Mucosa of stomach (tissue), 1 donor: Measurements from ENCODE around the gene SF3B2.
A peak's percentile ranks its signal among the peaks of the same experiment; 100 is the strongest.
"Not testable (repeated sequence)": the region's sequence is repeated elsewhere in the genome, so short reads cannot be mapped to it uniquely, and the experiment has no call there.

Source experiments
- H3K27me3 ChIP-seq: one replicate; pipeline ENCODE4 v1.7.0; 2013; ENCODE audit warnings: mild to moderate bottlenecking, low read length; ENCODE audit not compliant: control insufficient read depth, insufficient read depth
- H3K36me3 ChIP-seq: one replicate; pipeline ENCODE4 v1.7.0; 2013; ENCODE audit warnings: low read length; ENCODE audit not compliant: control insufficient read depth, insufficient read depth
- H3K4me1 ChIP-seq: one replicate; pipeline ENCODE4 v1.7.0; 2013; ENCODE audit warnings: mild to moderate bottlenecking, low read length; ENCODE audit not compliant: control insufficient read depth, insufficient read depth
- H3K4me3 ChIP-seq: one replicate; pipeline ENCODE4 v1.7.0; 2013; ENCODE audit warnings: low read length
- H3K9ac ChIP-seq: one replicate; pipeline ENCODE4 v1.7.0; 2013; ENCODE audit warnings: mild to moderate bottlenecking, low read length, moderate library complexity
- H3K9me3 ChIP-seq: one replicate; pipeline ENCODE4 v1.7.0; 2013; ENCODE audit warnings: mild to moderate bottlenecking, low read length, moderate library complexity; ENCODE audit not compliant: control insufficient read depth
- donor health status: Pancreatic carcinoma.

SF3B2 gene

DNA sequence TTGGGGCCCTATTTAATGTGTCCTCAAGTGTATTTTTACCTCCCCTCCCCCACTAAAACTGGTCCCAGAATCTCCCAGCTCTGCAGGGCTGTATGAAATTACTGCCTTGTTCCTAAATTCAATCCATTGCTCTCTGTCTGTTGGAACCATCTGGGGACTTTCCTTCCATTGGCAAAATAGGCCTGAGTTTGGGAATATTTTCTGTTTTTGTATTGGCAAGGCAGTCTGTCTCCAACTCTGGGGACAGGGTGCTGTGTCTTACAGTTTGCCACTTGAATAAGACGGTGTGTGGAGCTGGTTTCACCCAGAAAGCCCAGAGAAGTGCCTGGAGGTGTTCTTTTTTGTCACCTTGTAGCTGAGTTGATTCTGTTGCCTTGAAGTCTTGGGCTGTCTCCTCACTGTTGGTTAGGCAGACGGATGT is 19.2 kb downstream of the SF3B2 start:
- Histone ChIP-seq H3K36me3 (peaks cover 12% of the 10 kb centered on the region), H3K27me3 (no peaks in the 10 kb centered on the region), H3K9ac (peak overlapping the region; percentile 53), H3K4me3 (no peak overlapping the region), H3K9me3 (no peaks in the 10 kb centered on the region), H3K4me1 (peaks cover 27% of the 10 kb centered on the region)

DNA sequence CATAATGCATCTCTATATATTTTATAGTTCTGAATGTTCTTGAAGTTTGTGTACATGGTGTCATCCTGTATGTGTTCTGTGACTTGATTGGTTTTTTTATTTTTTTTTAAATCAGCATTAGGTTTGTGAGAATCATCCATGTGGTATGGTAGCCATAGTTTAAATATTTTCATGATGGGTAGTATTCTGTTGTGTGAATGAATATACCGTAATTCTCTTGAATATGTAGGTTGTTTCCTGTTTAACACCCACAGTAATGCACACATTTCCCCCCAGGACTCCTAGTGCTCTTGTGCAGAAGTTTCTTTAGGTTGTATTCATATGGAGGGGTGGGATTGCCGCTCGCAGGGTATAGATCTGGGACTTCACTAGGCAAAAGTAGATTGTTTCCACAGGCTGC is 19.9 kb downstream of the SF3B2 start:
- no peak overlapping the region for H3K4me3 ChIP-seq

DNA sequence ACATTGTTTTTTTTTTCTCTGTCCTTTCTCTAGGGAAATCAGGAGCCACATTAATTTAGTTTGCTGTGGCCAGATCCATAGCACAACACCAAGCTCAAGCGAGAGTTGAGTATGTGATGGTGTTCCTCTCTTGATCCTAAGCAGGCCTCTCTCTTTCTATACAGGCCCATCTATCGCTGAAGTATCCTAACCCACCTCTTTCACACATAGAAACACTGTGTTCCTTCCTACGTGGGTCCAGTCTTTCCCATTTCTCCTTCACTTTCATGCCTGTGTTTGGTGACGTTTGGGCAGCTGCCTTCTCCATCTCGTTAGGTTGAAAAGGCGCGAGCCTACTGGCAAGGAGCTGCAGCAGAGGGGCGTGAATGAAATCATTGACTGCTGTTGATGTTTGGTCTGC is 20.4 kb downstream of the SF3B2 start:
- H3K4me1 ChIP-seq: peaks cover 27% of the 10 kb centered on the region
- no peak overlapping the region for H3K4me3 ChIP-seq
- no peaks in the 10 kb centered on the region for H3K27me3 ChIP-seq
- no peak overlapping the region for H3K9ac ChIP-seq
- no peaks in the 10 kb centered on the region for H3K9me3 ChIP-seq
- peaks cover 1% of the 10 kb centered on the region for H3K36me3 ChIP-seq

More for the DNA sequence above, 19.9 kb downstream of the SF3B2 start:
- Histone ChIP-seq H3K4me1 (peaks cover 27% of the 10 kb centered on the region), H3K9me3 (no peaks in the 10 kb centered on the region), H3K36me3 (peaks cover 5% of the 10 kb centered on the region), H3K9ac (no peak overlapping the region), H3K27me3 (no peaks in the 10 kb centered on the region)

- Histone ChIP-seq H3K9me3 (no peaks in the 10 kb centered on the region), H3K9ac (no peak overlapping the region), H3K27me3 (no peaks in the 10 kb centered on the region), H3K4me3 (no peak overlapping the region), H3K4me1 (peaks cover 17% of the 10 kb centered on the region), H3K36me3 (no peaks in the 10 kb centered on the region)
These were observed 21.5 kb downstream of the SF3B2 start for GRCh38 chr11:66073669-66074068.

DNA sequence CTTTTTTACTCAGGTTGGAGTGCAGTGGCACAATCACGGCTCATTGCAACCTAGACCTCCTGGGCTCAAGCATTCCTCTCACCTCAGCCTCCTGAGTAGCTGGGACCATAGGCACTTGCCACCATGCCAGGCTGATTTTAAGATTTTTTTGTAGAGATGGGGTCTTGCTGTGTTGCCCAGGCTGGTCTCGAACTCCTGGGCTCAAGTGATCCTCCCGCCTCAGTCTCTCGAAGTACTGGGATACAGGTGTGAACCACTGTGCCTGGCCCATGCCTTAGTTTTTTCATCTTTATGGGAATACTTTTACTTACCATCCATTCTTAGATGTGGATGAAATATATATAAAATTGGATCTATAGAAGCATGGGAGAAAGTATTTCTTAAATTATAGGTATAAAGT is 23.1 kb downstream of the SF3B2 start:
- Histone ChIP-seq H3K36me3 (no peaks in the 10 kb centered on the region), H3K9me3 (no peaks in the 10 kb centered on the region), H3K4me1 (peaks cover 17% of the 10 kb centered on the region), H3K27me3 (no peaks in the 10 kb centered on the region), H3K9ac (no peak overlapping the region), H3K4me3 (no peak overlapping the region)

- Histone ChIP-seq H3K9me3 (no peaks in the 10 kb centered on the region), H3K9ac (no peak overlapping the region), H3K27me3 (no peaks in the 10 kb centered on the region), H3K4me3 (no peak overlapping the region), H3K4me1 (peaks cover 24% of the 10 kb centered on the region), H3K36me3 (no peaks in the 10 kb centered on the region)
These were observed 24.4 kb downstream of the SF3B2 start for GRCh38 chr11:66076561-66076960.

GRCh38 chr11:66077927-66078326 is 25.8 kb downstream of the SF3B2 start:
- Histone ChIP-seq H3K9me3 (no peaks in the 10 kb centered on the region), H3K36me3 (no peaks in the 10 kb centered on the region), H3K9ac (no peak overlapping the region), H3K4me3 (no peak overlapping the region), H3K4me1 (peaks cover 24% of the 10 kb centered on the region), H3K27me3 (no peaks in the 10 kb centered on the region)

- H3K4me3 ChIP-seq, H3K36me3 ChIP-seq, H3K9me3 ChIP-seq, H3K9ac ChIP-seq, H3K27me3 ChIP-seq: not testable (repeated sequence)
- H3K4me1 ChIP-seq: peaks cover 32% of the 10 kb centered on the region
These were observed 26.8 kb downstream of the SF3B2 start for GRCh38 chr11:66078949-66079348.

- Histone ChIP-seq H3K9me3 (no peaks in the 10 kb centered on the region), H3K4me3 (no peak overlapping the region), H3K4me1 (peaks cover 37% of the 10 kb centered on the region), H3K9ac (no peak overlapping the region), H3K27me3 (no peaks in the 10 kb centered on the region), H3K36me3 (no peaks in the 10 kb centered on the region)
These were observed 28.1 kb downstream of the SF3B2 start for GRCh38 chr11:66080055-66080817.

- Histone ChIP-seq H3K9me3 (no peaks in the 10 kb centered on the region), H3K36me3 (no peaks in the 10 kb centered on the region), H3K4me3 (no peak overlapping the region), H3K4me1 (peaks cover 37% of the 10 kb centered on the region), H3K27me3 (no peaks in the 10 kb centered on the region), H3K9ac (peak overlapping the region; percentile 51)
These were observed 29.3 kb downstream of the SF3B2 start for GRCh38 chr11:66081505-66081904.

DNA sequence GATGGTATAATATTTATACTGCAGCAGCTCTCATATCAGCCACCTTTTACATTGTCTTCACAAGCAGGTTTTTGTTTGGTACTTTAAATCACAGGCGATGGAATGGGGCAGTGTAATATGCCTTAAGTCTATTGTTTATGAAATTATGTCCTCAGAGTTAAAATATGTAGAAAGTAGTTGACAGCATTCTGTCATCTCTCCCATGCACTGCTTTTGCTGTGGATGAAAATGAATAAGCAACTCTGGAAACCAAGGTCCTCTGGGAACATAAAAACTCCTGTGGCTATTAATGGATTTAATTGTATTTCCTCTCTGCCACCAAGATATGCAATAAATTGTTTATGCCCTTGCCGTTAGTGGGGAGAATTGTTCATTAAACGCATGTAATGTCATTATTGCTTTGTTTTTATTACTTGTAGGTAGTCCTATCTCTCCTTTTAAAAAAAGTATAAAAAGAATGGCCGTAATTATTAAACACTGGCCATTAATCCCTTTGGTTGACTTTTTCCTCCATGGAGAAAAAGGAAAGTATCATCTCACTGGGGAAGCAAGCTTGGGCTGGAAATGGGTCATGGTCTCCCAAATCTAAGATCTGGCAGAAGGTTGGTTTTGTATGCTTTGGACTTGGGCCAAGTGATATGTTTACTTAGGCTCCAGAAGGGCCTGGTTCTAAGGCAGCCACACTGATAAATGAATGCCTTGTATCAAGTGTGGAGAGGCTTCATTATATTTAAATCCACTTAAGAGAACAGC is 31.0 kb downstream of the SF3B2 start:
- Histone ChIP-seq H3K9ac (no peak overlapping the region), H3K9me3 (no peaks in the 10 kb centered on the region), H3K36me3 (no peaks in the 10 kb centered on the region), H3K4me3 (no peak overlapping the region), H3K4me1 (peaks cover 37% of the 10 kb centered on the region), H3K27me3 (no peaks in the 10 kb centered on the region)

GRCh38 chr11:66083767-66084166 is 31.6 kb downstream of the SF3B2 start:
- no peak overlapping the region for H3K9ac ChIP-seq
- no peaks in the 10 kb centered on the region for H3K27me3 ChIP-seq
- H3K4me3 ChIP-seq: no peak overlapping the region
- no peaks in the 10 kb centered on the region for H3K36me3 ChIP-seq
- H3K4me1 ChIP-seq: peaks cover 37% of the 10 kb centered on the region
- no peaks in the 10 kb centered on the region for H3K9me3 ChIP-seq
